HK-2 (cell line): ENCODE measurements around the gene UBC.
"Not testable (repeated sequence)": the region's sequence is repeated elsewhere in the genome, so short reads cannot be mapped to it uniquely, and the experiment has no call there.

ENCODE experiments used
- DNase-seq: peaks from one replicate; pipeline ENCODE4 v3.0.0-alpha.2; 2018; ENCODE audit not compliant: unreplicated experiment

Gene UBC

DNA sequence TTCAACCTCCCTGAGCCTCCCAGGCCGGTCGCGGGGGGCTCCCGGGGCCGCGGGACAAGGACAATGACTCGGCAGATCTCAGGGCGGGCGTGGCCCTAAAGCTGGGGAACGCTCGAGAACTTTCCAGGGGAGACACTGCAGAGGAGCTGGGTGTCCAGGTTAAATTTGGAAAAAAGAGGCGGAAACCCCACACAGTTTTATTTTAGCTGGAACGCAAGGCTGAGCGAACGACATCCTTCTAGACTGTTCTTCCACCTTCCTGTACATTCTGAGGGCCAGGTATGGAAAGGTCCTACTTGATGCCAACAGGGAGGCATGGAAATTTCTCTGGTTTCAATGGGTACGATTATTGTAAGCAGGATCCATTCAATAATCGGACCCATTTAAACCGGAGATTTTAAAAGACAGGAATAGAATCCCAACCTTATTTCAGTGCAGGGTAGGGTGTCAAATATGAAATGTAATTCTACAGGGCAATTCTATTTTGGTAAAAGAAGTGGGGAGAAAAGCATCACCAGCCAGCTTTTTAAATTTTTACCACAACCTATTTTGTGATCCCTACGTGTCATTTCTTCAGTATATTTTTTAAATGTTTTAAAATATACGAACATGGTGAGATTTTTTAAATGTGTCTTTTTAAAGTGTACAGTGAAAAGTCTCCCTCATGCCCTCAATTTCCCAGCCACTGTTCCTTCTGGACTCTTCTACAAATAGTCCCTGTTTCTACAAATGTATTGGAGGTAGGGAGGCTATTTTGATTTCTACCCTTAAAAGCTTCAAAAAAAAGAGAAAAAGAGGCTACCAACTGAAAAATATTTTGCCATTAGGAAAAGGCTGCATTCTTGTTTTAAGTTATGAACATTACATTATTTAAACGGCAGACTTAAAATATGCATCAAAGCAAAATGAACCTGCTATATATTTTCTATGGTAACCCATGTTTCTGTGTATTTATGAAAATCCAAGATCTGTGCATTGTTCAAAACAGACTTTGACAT lies 1.1 kb upstream of the UBC start:
- DNase-seq: no peak

GRCh38 chr12:124913474-124914391 lies 717 bp downstream of the UBC start:
- peak; percentile 84 for DNase-seq

DNA sequence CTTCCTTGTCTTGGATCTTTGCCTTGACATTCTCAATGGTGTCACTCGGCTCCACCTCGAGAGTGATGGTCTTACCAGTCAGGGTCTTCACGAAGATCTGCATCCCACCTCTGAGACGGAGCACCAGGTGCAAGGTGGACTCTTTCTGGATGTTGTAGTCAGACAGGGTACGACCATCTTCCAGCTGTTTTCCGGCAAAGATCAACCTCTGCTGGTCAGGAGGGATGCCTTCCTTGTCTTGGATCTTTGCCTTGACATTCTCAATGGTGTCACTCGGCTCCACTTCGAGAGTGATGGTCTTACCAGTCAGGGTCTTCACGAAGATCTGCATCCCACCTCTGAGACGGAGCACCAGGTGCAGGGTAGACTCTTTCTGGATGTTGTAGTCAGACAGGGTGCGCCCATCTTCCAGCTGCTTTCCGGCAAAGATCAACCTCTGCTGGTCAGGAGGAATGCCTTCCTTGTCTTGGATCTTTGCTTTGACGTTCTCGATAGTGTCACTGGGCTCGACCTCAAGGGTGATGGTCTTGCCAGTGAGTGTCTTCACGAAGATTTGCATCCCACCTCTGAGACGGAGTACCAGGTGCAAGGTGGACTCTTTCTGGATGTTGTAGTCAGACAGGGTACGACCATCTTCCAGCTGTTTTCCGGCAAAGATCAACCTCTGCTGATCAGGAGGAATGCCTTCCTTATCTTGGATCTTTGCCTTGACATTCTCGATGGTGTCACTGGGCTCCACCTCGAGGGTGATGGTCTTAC lies 1.7 kb downstream of the UBC start:
- not testable (repeated sequence) for DNase-seq

DNA sequence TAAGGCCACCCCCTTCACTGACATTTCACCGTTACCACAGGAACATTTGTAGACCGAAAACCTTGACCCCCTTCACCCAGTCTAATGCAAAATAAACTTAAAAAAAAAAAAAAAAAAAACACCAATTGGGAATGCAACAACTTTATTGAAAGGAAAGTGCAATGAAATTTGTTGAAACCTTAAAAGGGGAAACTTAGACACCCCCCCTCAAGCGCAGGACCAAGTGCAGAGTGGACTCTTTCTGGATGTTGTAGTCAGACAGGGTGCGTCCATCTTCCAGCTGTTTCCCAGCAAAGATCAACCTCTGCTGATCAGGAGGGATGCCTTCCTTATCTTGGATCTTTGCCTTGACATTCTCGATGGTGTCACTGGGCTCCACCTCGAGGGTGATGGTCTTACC lies 2.9 kb downstream of the UBC start:
- not testable (repeated sequence) for DNase-seq

DNA sequence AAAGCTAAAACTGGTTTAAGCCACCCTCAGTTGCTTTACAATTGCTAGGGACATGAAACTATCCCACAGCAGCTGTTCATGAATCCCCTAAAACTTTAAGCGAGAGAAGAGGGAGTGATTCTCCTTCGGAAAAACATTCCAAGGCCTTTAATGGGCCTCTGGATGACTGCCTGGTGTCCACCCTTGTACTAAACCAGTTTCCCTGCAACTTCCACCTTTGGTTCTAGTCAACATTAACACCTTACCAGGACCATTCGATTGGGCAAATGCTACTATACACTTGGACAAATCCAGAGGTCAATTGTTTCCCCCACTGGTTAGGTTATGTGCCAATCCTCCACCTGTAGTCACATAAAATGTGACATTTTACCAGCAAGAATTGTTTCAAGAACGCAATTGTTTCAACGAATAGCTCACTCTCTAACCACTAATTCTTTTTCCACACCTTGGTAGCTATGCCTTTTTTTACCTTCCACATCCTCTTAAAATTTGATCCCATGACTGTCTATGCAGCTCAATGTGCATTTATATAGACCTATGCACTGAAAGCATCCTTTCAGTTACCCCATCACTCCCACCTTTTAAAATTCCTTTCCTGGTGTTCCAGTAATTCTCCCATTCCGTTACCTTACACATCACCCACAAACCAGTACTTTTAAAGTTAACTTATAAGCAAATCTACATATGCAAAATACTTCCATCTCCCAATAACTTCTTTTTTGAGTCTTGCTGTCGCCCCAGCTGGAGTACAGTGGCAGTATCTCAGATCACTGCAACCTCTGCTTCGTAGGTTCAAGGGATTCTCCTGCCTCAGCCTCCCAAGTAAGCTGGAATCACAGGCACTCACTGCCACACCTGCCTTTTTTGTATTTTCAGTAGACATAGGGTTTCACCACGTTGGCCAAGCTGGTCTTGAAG lies 3.6 kb downstream of the UBC start:
- no peak for DNase-seq

GRCh38 chr12:124909831-124910560 lies 4.5 kb downstream of the UBC start:
- no peak for DNase-seq

DNA sequence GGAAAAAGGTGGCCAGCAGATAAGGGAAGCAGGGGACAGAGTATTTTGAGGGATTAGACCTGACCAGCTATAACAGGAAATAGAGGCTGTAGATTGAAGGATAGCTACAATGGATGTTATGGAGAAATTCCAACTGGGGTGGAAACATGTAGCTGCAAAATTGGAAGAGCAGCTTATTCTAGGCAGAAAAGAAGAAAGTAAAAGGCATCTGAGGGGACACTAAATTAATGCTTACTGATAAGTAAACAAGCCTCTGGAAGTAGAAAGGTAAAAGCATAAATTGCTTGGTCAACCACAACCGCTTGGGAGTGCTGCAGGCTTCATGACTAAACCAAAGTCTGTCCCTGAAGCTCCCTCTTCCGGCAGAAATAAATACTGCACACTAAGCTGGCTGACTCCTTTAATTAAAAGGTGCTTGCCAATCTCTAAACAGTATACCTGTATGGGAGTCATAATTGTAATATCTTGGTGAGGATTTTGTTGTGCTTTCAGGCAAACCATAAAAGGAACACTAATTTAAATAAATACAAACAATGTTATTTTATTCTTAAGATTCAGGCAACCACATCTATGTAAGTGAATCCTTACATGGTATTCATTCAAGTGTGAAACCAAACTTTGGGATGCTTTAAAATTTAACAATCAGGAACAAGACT lies 7.7 kb downstream of the UBC start:
- DNase-seq: peak; percentile 75

GRCh38 chr12:124904306-124905098 lies 9.9 kb downstream of the UBC start:
- peak; percentile 80 for DNase-seq

DNA sequence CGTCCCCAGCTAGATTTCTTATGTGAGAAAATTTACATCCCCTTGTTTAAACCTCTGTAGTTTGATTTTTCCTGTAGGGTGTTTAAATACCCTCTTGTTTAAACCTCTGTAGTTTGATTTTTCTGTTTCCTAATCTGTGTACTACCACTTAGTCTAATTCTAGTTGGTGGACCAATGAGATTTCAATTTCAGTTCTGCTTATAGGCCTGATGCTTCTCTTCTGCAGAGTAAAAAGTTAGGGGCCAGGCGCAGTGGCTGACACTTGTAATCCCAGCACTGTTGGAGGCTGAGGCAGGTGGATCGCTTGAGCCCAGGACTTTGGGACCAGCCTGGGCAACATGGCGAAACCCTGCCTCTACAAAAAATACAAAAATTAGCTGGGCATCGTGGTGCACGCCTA lies 11.5 kb downstream of the UBC start:
- DNase-seq: no peak

GRCh38 chr12:124901003-124901402 lies 13.4 kb downstream of the UBC start:
- DNase-seq: no peak

DNA sequence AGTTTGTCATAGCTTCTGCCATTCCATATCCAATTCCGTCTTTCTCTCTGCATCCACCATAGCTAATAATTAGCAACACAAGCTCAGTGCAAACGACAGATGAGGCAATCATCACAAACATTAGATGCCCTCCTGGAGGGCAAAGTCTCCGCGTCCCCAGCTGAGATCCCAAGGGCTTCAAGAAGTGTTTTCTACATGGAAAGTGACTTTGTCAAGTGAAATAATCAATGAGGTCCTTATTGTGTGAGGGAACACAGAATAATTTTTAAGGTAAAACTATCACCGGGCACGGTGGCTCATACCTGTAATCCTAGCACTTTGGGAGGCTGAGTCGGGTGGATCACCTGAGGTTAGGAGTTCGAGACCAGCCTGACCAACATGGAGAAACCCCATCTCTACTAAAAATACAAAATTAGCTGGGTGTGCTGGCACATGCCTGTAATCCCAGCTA lies 14.1 kb downstream of the UBC start:
- DNase-seq: not testable (repeated sequence)

DNA sequence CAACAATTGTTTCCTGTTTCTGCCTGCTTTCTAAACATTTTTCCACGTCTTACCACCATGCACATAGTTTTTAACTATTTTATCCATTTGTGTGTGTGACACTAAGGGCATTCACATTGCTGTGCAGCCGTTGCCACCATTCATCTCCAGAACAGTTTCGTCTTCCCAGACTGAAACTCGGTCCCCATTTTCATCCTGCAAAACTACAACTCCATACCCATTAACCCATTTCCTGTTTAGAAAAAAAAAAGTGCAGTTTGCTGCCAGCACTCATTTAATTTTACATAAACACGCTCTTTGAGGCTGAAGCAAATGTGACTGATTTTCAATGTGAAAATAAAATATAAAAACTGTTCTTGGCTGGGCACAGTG lies 15.5 kb downstream of the UBC start:
- DNase-seq: no peak

DNA sequence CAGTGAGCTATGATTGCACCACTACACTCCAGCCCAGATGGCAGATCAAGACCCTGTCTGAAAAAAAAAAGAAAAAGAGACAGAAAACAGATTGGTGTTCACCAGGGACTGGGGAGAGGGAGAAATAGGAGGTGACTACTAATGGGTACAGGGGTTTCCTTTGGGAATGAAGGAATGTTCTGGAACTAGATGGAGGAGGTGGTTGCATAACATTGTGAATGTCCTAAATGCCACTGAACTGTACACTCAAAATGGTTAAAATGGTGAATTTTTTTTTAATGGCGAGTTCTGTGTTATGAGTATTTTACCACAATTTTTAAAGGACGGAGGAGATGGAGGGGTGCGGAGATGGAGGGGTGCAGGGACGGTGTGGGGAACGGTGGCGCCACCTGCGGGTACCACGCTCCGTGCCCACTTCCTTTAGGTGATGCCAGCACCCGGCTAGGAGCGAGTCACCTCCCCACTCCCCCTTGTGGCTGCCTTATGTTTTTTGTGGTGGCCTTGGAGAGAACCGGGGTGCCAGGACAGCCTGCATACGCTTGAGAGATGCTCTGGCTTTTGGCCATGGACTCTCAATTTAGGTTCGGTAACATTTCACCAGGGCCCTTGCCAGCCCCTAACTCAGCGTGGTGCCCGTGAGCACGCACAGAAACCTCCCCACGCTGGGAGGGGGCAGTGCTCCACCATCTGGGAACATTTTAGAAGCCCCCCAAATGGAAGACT lies 16.1 kb downstream of the UBC start:
- peak; percentile 53 for DNase-seq

GRCh38 chr12:124896461-124896860 lies 18.0 kb downstream of the UBC start:
- no peak for DNase-seq

- no peak for DNase-seq
These were observed 20.5 kb downstream of the UBC start for GRCh38 chr12:124893792-124894516.

- no peak for DNase-seq
These were observed 26.2 kb downstream of the UBC start for GRCh38 chr12:124888260-124888659.

- not testable (repeated sequence) for DNase-seq
These were observed 26.7 kb downstream of the UBC start for GRCh38 chr12:124887766-124888165.
